ENCODE results near the gene ARPC2. TPM values are rescaled to one million over a fixed set of nuclear protein-coding genes. Genes with fewer than 3 reads are reported as not detected.

The ARPC2 gene
- total and polyA plus RNA-seq, 2 of the 13 experiments (the other 11 are each of a cell fraction or from before 2014, with no cell fraction given), result 168 to 303 TPM

DNA sequence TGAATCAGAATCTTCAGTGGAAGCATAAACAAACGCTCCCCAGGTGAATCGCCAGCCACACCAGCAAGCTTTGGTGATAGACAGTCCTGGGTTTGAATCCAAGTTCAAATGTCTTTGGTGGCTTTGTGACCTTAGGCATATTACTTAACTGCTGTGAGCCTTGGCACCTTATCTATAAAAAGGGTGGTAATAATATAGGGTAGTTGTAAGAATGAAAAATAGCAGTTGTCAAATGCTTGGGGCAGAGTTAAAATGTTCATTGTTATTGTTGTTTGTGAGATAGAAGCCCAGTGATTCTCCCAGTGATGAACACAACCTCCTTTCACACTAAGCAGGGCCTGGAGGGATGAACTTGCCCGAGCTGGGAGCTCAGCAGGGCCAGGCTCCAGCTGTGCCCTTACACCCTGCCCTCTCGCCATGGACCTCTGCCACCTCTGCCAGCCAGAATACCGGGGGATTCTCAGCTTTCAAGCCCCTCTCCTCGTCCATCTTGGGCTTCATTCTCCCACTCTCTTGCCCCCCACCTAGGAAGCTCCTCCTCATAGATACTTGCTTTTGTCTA, 81.4 kb downstream of the ARPC2 start:
- H3K4me2 ChIP-seq (ENCODE audit: low read depth, low read length), result peak overlapping the region; percentile 75
- ChIA-PET CTCF (ENCODE audit: low intra/inter-chr PET ratio, low total read pairs) (interaction anchor here (1.2 kb wide), 1 partner anchor 26 kb away, joined by 3 read pairs; no protein-coding TSS in a partner anchor), POLR2A (interaction anchor here (1.1 to 8.5 kb wide), 7 partner anchors 11 to 102 kb away, joined by 3 to 64 read pairs (median 8); partner anchors contain the start of genes AAMP, CATIP, CTDSP1 and PNKD)
- no peaks in the 10 kb centered on the region for H3K79me2 ChIP-seq (ENCODE audit: insufficient read depth, low read length)
- 44% methylated on average over 6 of the region's 6 CpGs for WGBS (ENCODE audit: low lambda C conversion rate)
- H3K9me3 ChIP-seq (ENCODE audit: low read length), result no peaks in the 10 kb centered on the region
- in situ Hi-C loops (cut with HindIII; ENCODE audit: extremely low pct_ligation_motif_present, low pct_unique_long_range_greater_than_20kb) (no loop called here), intact Hi-C loops (cut with micrococcal nuclease; ENCODE audit: unreplicated experiment) (loop anchor here (10.0 kb wide), 1 partner anchor 266 kb away; the partner anchor contains the start of genes CNOT9 and USP37)
- H3K9ac ChIP-seq (ENCODE audit: insufficient read depth, low read depth, low read length), result peak overlapping the region; percentile 51
- H3K36me3 ChIP-seq (replicated peaks in 1 of 2; ENCODE audit: control insufficient read depth in 1 of 2, insufficient read depth in 2 of 2, low read length in 2 of 2), result no peaks in the 10 kb centered on the region
- BruUV-seq (replicated peaks), result no TSS peak
- H3K4me3 ChIP-seq (replicated peaks in 1 of 3; ENCODE audit: insufficient read depth in 1 of 3, low read depth in 2 of 3, low read length in 3 of 3), result peak overlapping the region in 2 of 3 experiments; percentile 19 to 56; a peak in 2 of 6 replicates
- peak overlapping the region; percentile 46 for H2AFZ ChIP-seq (ENCODE audit: low read length)
- H3K4me1 ChIP-seq (ENCODE audit: insufficient read depth, low read length), result peaks cover 64% of the 10 kb centered on the region
- DNase-seq (ENCODE audit: low spot score), result no peak
- H4K20me1 ChIP-seq (ENCODE audit: insufficient read depth, low read length), result no peaks in the 10 kb centered on the region
- TF ChIP-seq ZNF136 (CRISPR knock-in tag; IDR thresholded peaks at IDR 0.05; ENCODE audit: low read depth) (0 out of 2 replicates have a peak, but pooled peaks have one; percentile 33), ZMYM2 (CRISPR knock-in tag; IDR thresholded peaks at IDR 0.05) (0 out of 2 replicates have a peak, but pooled peaks have one; percentile 9), ZNF619 (CRISPR knock-in tag; IDR thresholded peaks at IDR 0.05) (no peak)
- ATAC-seq, result no peak
- no peaks in the 10 kb centered on the region for H3K27me3 ChIP-seq (ENCODE audit: control insufficient read depth in 1 of 2, insufficient read depth in 2 of 2, low read length in 2 of 2)
- peak overlapping the region; percentile 40 for H3K27ac ChIP-seq (ENCODE audit: extremely low read length, insufficient read depth, low read length)
- FAIRE-seq, result no peak

DNA sequence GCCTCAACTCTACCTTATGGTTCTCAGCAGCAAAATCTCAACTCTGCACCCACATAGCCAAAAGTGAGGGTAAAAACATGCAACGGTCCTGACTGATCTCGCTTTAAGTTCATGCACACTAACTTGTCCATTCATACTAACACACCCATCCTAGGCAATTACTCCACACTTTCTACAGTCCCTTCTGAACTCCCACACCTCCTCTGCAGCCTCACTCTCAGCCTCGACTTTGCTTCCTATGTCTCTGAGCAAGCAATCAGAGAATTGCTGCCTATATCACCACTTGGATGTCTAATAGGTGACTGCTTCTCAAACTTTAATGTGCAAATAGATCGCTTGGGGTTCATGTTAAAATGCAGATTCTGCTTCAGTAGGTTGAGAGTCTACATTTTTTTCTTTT, 83.2 kb downstream of the ARPC2 start:
- ATAC-seq (no peak), FAIRE-seq (no peak), DNase-seq (ENCODE audit: low spot score) (no peak)
- no peaks in the 10 kb centered on the region for H3K36me3 ChIP-seq (replicated peaks in 1 of 2; ENCODE audit: control insufficient read depth in 1 of 2, insufficient read depth in 2 of 2, low read length in 2 of 2)
- BruUV-seq (replicated peaks), result no TSS peak
- ChIA-PET CTCF (ENCODE audit: low intra/inter-chr PET ratio, low total read pairs) (interaction anchor here (2.0 to 3.1 kb wide), 2 partner anchors 56 to 96 kb away, joined by 36 to 59 read pairs; partner anchors contain the start of gene CATIP), POLR2A (interaction anchor here (1.1 to 4.6 kb wide), 2 partner anchors 10 to 101 kb away, joined by 3 to 24 read pairs; partner anchors contain the start of gene CTDSP1)
- H3K27ac ChIP-seq (ENCODE audit: extremely low read length, insufficient read depth, low read length), result no peak overlapping the region
- H3K79me2 ChIP-seq (ENCODE audit: insufficient read depth, low read length), result no peaks in the 10 kb centered on the region
- no peaks in the 10 kb centered on the region for H4K20me1 ChIP-seq (ENCODE audit: insufficient read depth, low read length)
- H3K4me3 ChIP-seq (replicated peaks in 1 of 3; ENCODE audit: insufficient read depth in 1 of 3, low read depth in 2 of 3, low read length in 3 of 3), result no peak overlapping the region
- no peak overlapping the region for H3K9ac ChIP-seq (ENCODE audit: insufficient read depth, low read depth, low read length)
- H3K27me3 ChIP-seq (ENCODE audit: control insufficient read depth in 1 of 2, insufficient read depth in 2 of 2, low read length in 2 of 2), result no peaks in the 10 kb centered on the region
- H2AFZ ChIP-seq (ENCODE audit: low read length), result no peak overlapping the region
- no peaks in the 10 kb centered on the region for H3K9me3 ChIP-seq (ENCODE audit: low read length)
- in situ Hi-C loops (cut with HindIII; ENCODE audit: extremely low pct_ligation_motif_present, low pct_unique_long_range_greater_than_20kb) (loop anchor here (5.0 kb wide), 1 partner anchor 57 kb away; the partner anchor contains the start of gene CATIP), intact Hi-C loops (cut with micrococcal nuclease; ENCODE audit: unreplicated experiment) (loop anchor here (2.0 kb wide), 1 partner anchor 87 kb away; no protein-coding TSS in a partner anchor)
- H3K4me1 ChIP-seq (ENCODE audit: insufficient read depth, low read length), result peaks cover 63% of the 10 kb centered on the region
- no peak overlapping the region for H3K4me2 ChIP-seq (ENCODE audit: low read depth, low read length)
- 24% methylated on average over 4 of the region's 4 CpGs for WGBS (ENCODE audit: low lambda C conversion rate)
- TF ChIP-seq TAF1 (CRISPR knock-in tag; IDR thresholded peaks at IDR 0.05), result no peak
- no peak for TF ChIP-seq ZNF354B (CRISPR knock-in tag; IDR thresholded peaks at IDR 0.05)
- TF ChIP-seq ZNF263 (CRISPR knock-in tag; IDR thresholded peaks at IDR 0.05), result no peak
- no peak for TF ChIP-seq MTERF4 (CRISPR knock-in tag; IDR thresholded peaks at IDR 0.05)
- TF ChIP-seq, protein P1, sequence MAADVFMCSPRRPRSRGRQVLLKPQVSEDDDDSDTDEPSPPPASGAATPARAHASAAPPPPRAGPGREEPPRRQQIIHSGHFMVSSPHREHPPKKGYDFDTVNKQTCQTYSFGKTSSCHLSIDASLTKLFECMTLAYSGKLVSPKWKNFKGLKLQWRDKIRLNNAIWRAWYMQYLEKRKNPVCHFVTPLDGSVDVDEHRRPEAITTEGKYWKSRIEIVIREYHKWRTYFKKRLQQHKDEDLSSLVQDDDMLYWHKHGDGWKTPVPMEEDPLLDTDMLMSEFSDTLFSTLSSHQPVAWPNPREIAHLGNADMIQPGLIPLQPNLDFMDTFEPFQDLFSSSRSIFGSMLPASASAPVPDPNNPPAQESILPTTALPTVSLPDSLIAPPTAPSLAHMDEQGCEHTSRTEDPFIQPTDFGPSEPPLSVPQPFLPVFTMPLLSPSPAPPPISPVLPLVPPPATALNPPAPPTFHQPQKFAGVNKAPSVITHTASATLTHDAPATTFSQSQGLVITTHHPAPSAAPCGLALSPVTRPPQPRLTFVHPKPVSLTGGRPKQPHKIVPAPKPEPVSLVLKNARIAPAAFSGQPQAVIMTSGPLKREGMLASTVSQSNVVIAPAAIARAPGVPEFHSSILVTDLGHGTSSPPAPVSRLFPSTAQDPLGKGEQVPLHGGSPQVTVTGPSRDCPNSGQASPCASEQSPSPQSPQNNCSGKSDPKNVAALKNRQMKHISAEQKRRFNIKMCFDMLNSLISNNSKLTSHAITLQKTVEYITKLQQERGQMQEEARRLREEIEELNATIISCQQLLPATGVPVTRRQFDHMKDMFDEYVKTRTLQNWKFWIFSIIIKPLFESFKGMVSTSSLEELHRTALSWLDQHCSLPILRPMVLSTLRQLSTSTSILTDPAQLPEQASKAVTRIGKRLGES (CRISPR knock-in tag; IDR thresholded peaks at IDR 0.05; ENCODE audit: borderline replicate concordance), result no peak
- TF ChIP-seq BHLHE40 (IDR thresholded peaks at IDR 0.05; ENCODE audit: low read length), result no peak
- TF ChIP-seq ZNF83 (CRISPR knock-in tag; IDR thresholded peaks at IDR 0.05; ENCODE audit: borderline replicate concordance), result no peak
- TF ChIP-seq ZNF614 (CRISPR knock-in tag; IDR thresholded peaks at IDR 0.05; ENCODE audit: borderline replicate concordance), result no peak
- no peak for TF ChIP-seq ZNF768 (CRISPR knock-in tag; IDR thresholded peaks at IDR 0.05)
- TF ChIP-seq SRY (CRISPR knock-in tag; IDR thresholded peaks at IDR 0.05), result no peak
